Measurements from ENCODE around the gene CACNA1C. TPM values are rescaled to one million over a fixed set of nuclear protein-coding genes. Genes with fewer than 3 reads are reported as not detected.

CACNA1C gene
- polyA plus RNA-seq, 1 of the 3 experiments (the other 2 are of a cell fraction) = 1.5 TPM

DNA sequence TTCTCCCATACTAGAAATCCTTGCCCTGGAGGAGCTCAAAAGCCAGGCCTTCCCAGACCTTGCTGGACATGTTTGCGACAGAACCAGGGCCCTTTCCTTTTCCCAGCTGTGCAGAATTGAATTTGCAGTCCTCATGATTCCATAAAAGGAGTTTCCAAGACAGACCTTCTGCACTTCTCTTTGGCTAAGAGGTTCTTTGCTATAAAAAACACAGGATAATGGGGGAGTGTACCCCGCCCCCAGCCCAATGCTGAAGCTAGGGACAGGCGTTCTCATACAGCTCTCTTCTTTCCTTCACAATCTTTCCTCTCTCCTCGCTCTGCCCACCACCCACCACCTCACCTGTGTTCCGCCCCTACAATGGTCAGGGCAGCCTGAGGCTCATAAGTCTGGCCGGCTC, 569.7 kb downstream of the CACNA1C start:
- DNase-seq = no peak
- Histone ChIP-seq H3K27me3 (ENCODE audit: insufficient read depth) (no peaks in the 10 kb centered on the region), H3K9me2 (no peaks in the 10 kb centered on the region), H3K4me3 (ENCODE audit: low read depth in 2 of 2, low read length in 1 of 2) (no peak overlapping the region), H4K20me1 (ENCODE audit: insufficient read depth) (no peaks in the 10 kb centered on the region), H3K9me3 (no peaks in the 10 kb centered on the region), H3K79me2 (ENCODE audit: insufficient read depth) (no peaks in the 10 kb centered on the region), H3K4me1 (ENCODE audit: control insufficient read depth in 1 of 2, insufficient read depth in 2 of 2, low read depth in 1 of 2, low read length in 1 of 2) (peaks cover 0 to 8% of the 10 kb centered on the region in 2 experiments; a peak in 1 of 4 replicates), H3F3A (replicated peaks; ENCODE audit: insufficient read depth) (no peaks in the 10 kb centered on the region), H3K4me2 (no peak overlapping the region), H3K9ac (no peak overlapping the region), H3K36me3 (replicated peaks in 1 of 2; ENCODE audit: control insufficient read depth in 1 of 2, insufficient read depth in 2 of 2, low read length in 1 of 2) (no peaks in the 10 kb centered on the region), H3K27ac (ENCODE audit: low read depth in 2 of 2, low read length in 1 of 2) (no peak overlapping the region), H2AFZ (ENCODE audit: low read depth) (no peak overlapping the region)
- WGBS (ENCODE audit: low lambda C conversion rate) = 70% methylated on average over 6 of the region's 6 CpGs
- ChIA-PET CTCF (no interaction called here), POLR2A (no interaction called here)
- TF ChIP-seq RFX5 (IDR thresholded peaks at IDR 0.05; ENCODE audit: low read length) (no peak), GATA2 (CRISPR knock-in tag; IDR thresholded peaks at IDR 0.05) (no peak), FOSL2 (IDR thresholded peaks at IDR 0.05; ENCODE audit: borderline replicate concordance, low read depth) (no peak), ELF1 (IDR thresholded peaks at IDR 0.05) (no peak), SMC3 (IDR thresholded peaks at IDR 0.05; ENCODE audit: low read depth, low read length) (no peak), MXI1 (IDR thresholded peaks at IDR 0.05; ENCODE audit: low read depth, low read length) (no peak), NFIC (IDR thresholded peaks at IDR 0.05; ENCODE audit: borderline replicate concordance) (no peak), FOXM1 (IDR thresholded peaks at IDR 0.05; ENCODE audit: low read depth) (no peak), TAF1 (IDR thresholded peaks at IDR 0.05; ENCODE audit: borderline replicate concordance, low read depth, low read length) (no peak)
- TF ChIP-seq, protein P1, sequence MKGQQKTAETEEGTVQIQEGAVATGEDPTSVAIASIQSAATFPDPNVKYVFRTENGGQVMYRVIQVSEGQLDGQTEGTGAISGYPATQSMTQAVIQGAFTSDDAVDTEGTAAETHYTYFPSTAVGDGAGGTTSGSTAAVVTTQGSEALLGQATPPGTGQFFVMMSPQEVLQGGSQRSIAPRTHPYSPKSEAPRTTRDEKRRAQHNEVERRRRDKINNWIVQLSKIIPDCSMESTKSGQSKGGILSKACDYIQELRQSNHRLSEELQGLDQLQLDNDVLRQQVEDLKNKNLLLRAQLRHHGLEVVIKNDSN (IDR thresholded peaks at IDR 0.05; ENCODE audit: borderline replicate concordance, low read depth) = no peak
- TF ChIP-seq, protein P2, sequence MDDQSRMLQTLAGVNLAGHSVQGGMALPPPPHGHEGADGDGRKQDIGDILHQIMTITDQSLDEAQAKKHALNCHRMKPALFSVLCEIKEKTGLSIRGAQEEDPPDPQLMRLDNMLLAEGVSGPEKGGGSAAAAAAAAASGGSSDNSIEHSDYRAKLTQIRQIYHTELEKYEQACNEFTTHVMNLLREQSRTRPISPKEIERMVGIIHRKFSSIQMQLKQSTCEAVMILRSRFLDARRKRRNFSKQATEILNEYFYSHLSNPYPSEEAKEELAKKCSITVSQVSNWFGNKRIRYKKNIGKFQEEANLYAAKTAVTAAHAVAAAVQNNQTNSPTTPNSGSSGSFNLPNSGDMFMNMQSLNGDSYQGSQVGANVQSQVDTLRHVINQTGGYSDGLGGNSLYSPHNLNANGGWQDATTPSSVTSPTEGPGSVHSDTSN (IDR thresholded peaks at IDR 0.05) = no peak
- TF ChIP-seq, protein P3, sequence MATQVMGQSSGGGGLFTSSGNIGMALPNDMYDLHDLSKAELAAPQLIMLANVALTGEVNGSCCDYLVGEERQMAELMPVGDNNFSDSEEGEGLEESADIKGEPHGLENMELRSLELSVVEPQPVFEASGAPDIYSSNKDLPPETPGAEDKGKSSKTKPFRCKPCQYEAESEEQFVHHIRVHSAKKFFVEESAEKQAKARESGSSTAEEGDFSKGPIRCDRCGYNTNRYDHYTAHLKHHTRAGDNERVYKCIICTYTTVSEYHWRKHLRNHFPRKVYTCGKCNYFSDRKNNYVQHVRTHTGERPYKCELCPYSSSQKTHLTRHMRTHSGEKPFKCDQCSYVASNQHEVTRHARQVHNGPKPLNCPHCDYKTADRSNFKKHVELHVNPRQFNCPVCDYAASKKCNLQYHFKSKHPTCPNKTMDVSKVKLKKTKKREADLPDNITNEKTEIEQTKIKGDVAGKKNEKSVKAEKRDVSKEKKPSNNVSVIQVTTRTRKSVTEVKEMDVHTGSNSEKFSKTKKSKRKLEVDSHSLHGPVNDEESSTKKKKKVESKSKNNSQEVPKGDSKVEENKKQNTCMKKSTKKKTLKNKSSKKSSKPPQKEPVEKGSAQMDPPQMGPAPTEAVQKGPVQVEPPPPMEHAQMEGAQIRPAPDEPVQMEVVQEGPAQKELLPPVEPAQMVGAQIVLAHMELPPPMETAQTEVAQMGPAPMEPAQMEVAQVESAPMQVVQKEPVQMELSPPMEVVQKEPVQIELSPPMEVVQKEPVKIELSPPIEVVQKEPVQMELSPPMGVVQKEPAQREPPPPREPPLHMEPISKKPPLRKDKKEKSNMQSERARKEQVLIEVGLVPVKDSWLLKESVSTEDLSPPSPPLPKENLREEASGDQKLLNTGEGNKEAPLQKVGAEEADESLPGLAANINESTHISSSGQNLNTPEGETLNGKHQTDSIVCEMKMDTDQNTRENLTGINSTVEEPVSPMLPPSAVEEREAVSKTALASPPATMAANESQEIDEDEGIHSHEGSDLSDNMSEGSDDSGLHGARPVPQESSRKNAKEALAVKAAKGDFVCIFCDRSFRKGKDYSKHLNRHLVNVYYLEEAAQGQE (IDR thresholded peaks at IDR 0.05; ENCODE audit: low read depth, low read length) = no peak

DNA sequence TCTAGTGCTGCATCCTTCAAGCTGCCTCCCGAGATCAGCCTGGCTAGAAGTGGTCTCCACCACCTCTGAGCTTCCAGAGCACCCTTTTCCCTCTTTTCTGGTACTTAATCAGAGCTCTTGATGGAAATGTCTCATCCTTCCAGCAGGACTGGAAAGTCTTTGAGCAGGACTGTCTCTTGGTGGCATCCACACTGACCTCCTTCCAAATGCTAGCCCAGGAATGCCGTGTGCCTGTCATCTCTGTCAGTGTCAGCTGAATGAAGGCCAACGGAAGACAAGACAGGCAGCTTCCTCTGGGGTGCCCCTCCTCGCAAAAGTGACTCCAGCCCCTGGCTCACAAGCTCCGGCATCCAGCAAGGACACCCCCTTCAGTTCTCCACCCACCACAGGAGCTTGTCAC, 570.7 kb downstream of the CACNA1C start:
- no peak for DNase-seq
- H3K9me2 ChIP-seq = no peaks in the 10 kb centered on the region
- no peak overlapping the region for H3K27ac ChIP-seq (ENCODE audit: low read depth in 2 of 2, low read length in 1 of 2)
- no peak overlapping the region for H3K4me3 ChIP-seq (ENCODE audit: low read depth in 2 of 2, low read length in 1 of 2)
- 64% methylated on average over 3 of the region's 5 CpGs for WGBS (ENCODE audit: low lambda C conversion rate)
- no peaks in the 10 kb centered on the region for H3K79me2 ChIP-seq (ENCODE audit: insufficient read depth)
- CTCF ChIA-PET = no interaction called here
- H3K36me3 ChIP-seq (replicated peaks in 1 of 2; ENCODE audit: control insufficient read depth in 1 of 2, insufficient read depth in 2 of 2, low read length in 1 of 2) = no peaks in the 10 kb centered on the region
- no peaks in the 10 kb centered on the region for H3K9me3 ChIP-seq
- H3K27me3 ChIP-seq (ENCODE audit: insufficient read depth) = no peaks in the 10 kb centered on the region
- H2AFZ ChIP-seq (ENCODE audit: low read depth) = no peak overlapping the region
- no peaks in the 10 kb centered on the region for H4K20me1 ChIP-seq (ENCODE audit: insufficient read depth)
- no peak for TF ChIP-seq JUND (IDR thresholded peaks at IDR 0.05)
- TF ChIP-seq, protein P2 (IDR thresholded peaks at IDR 0.05) = no peak
- TF ChIP-seq SIN3A (IDR thresholded peaks at IDR 0.05; ENCODE audit: borderline replicate concordance, low read depth, low read length) = no peak
- no peak for TF ChIP-seq GATA2 (CRISPR knock-in tag; IDR thresholded peaks at IDR 0.05)
- TF ChIP-seq NRF1 (IDR thresholded peaks at IDR 0.05; ENCODE audit: low read depth, low read length) = no peak
- TF ChIP-seq SMC3 (IDR thresholded peaks at IDR 0.05; ENCODE audit: low read depth, low read length) = no peak
- no peak for TF ChIP-seq MEF2A (IDR thresholded peaks at IDR 0.05; ENCODE audit: borderline replicate concordance, low read depth)
- no peak for TF ChIP-seq GABPA (IDR thresholded peaks at IDR 0.05; ENCODE audit: low read depth)
- TF ChIP-seq, protein P4, sequence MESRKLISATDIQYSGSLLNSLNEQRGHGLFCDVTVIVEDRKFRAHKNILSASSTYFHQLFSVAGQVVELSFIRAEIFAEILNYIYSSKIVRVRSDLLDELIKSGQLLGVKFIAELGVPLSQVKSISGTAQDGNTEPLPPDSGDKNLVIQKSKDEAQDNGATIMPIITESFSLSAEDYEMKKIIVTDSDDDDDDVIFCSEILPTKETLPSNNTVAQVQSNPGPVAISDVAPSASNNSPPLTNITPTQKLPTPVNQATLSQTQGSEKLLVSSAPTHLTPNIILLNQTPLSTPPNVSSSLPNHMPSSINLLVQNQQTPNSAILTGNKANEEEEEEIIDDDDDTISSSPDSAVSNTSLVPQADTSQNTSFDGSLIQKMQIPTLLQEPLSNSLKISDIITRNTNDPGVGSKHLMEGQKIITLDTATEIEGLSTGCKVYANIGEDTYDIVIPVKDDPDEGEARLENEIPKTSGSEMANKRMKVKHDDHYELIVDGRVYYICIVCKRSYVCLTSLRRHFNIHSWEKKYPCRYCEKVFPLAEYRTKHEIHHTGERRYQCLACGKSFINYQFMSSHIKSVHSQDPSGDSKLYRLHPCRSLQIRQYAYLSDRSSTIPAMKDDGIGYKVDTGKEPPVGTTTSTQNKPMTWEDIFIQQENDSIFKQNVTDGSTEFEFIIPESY (IDR thresholded peaks at IDR 0.05; ENCODE audit: borderline replicate concordance, low read depth) = no peak
- TF ChIP-seq ELF1 (IDR thresholded peaks at IDR 0.05) = no peak
- no peaks in the 10 kb centered on the region for H3F3A ChIP-seq (replicated peaks; ENCODE audit: insufficient read depth)
- no peak overlapping the region for H3K9ac ChIP-seq
- H3K4me2 ChIP-seq = no peak overlapping the region
- POLR2A ChIA-PET = no interaction called here
- H3K4me1 ChIP-seq (ENCODE audit: control insufficient read depth in 1 of 2, insufficient read depth in 2 of 2, low read depth in 1 of 2, low read length in 1 of 2) = peaks cover 0 to 8% of the 10 kb centered on the region in 2 experiments; a peak in 1 of 4 replicates
